T-helper 17 cell (primary cell): ENCODE data around the gene CCNC. TPM values are rescaled to one million over a fixed set of nuclear protein-coding genes. Genes with fewer than 3 reads are reported as not detected.
A peak's percentile ranks its signal among the peaks of the same experiment; 100 is the strongest.

ENCODE experiments used
- ATAC-seq: fragments of 150-1000 bp; cut with Tn5 transposase; 2 replicates; pipeline ENCODE4 v1.10.0; 2021; ENCODE audit warnings: mild to moderate bottlenecking, moderate library complexity
- DNase-seq, 3 donors: peaks; one replicate each; pipeline versions ENCODE4 v3.0.0 to v3.0.0-alpha.2; 2020 to 2021
- H3K9me3 ChIP-seq: one replicate; pipeline ENCODE4 v1.7.0; 2013; ENCODE audit warnings: low read length, mild to moderate bottlenecking; ENCODE audit not compliant: control insufficient read depth, poor library complexity, severe bottlenecking
- H3K27ac Mint-ChIP-seq: one replicate; pipeline ENCODE4 v1.8.0; 2022; ENCODE audit warnings: mild to moderate bottlenecking, moderate library complexity, mixed read lengths
- H3K27me3 Mint-ChIP-seq: one replicate; pipeline ENCODE4 v1.8.0; 2022; ENCODE audit warnings: mixed read lengths
- H3K36me3 Mint-ChIP-seq: one replicate; pipeline ENCODE4 v1.8.0; 2022; ENCODE audit warnings: low read depth, mixed read lengths
- H3K4me1 Mint-ChIP-seq: one replicate; pipeline ENCODE4 v1.8.0; 2022; ENCODE audit warnings: mild to moderate bottlenecking, mixed read lengths
- H3K4me3 Mint-ChIP-seq: one replicate; pipeline ENCODE4 v1.8.0; 2022; ENCODE audit warnings: mild to moderate bottlenecking, moderate library complexity, mixed read lengths
- total RNA-seq, 4 donors: library from RNA in 2 of 4; stranded (reverse) in 2 of 4; gene quantifications; one replicate each; pipeline ENCODE4 v1.2.3 and lab custom pipeline; 2022 to 2026

CCNC gene
- total RNA-seq, 2 donors from 2014 or later, result 38.0 to 43.5 TPM

GRCh38 chr6:99589907-99590493 lies 21.5 kb upstream of the CCNC start:
- peaks cover 3% of the 10 kb centered on the region for H3K36me3 Mint-ChIP-seq
- ATAC-seq (no peak), DNase-seq (no peak)
- H3K9me3 ChIP-seq, result no peaks in the 10 kb centered on the region
- H3K4me1 Mint-ChIP-seq, result peaks cover 21% of the 10 kb centered on the region
- H3K4me3 Mint-ChIP-seq, result peak overlapping the region; percentile 70
- no peak overlapping the region for H3K27ac Mint-ChIP-seq
- H3K27me3 Mint-ChIP-seq, result peaks cover 62% of the 10 kb centered on the region

GRCh38 chr6:99589290-99589672 lies 20.8 kb upstream of the CCNC start:
- ATAC-seq, result peak; percentile 29
- Mint-ChIP-seq H3K36me3 (peaks cover 3% of the 10 kb centered on the region), H3K4me1 (peaks cover 21% of the 10 kb centered on the region), H3K27ac (no peak overlapping the region), H3K27me3 (peaks cover 57% of the 10 kb centered on the region), H3K4me3 (peak overlapping the region; percentile 92)
- DNase-seq, result no peak
- H3K9me3 ChIP-seq, result no peaks in the 10 kb centered on the region

- H3K4me3 Mint-ChIP-seq, result peak overlapping the region; percentile 92
- H3K4me1 Mint-ChIP-seq, result peaks cover 21% of the 10 kb centered on the region
- peak; percentile 41 to 53 (median 41) for DNase-seq
- peaks cover 3% of the 10 kb centered on the region for H3K36me3 Mint-ChIP-seq
- peak overlapping the region; percentile 21 for H3K27ac Mint-ChIP-seq
- H3K9me3 ChIP-seq, result no peaks in the 10 kb centered on the region
- H3K27me3 Mint-ChIP-seq, result peaks cover 51% of the 10 kb centered on the region
- peak; percentile 89 for ATAC-seq
Measured at GRCh38 chr6:99588618-99589289, 20.3 kb upstream of the CCNC start.

DNA sequence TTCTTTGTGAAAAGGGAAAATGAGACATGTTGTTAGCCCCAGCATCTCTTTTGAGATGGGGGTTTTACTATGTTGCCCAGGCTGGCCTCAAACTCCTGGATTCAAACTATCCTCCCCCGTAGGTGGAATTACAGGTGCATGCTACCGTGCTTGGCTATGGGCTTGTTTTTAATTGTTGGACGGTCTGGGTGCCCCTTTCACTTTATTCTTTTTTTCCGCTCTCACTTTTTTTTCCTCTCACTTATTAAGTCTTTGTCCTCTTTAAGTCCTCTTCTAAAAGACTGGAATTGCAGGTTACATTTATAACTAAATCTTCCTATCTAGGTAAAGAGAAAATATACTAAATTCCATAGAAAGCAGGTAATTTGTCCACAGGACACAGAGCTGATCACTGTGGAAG lies 19.3 kb upstream of the CCNC start:
- H3K27ac Mint-ChIP-seq, result no peak overlapping the region
- H3K4me3 Mint-ChIP-seq, result peak overlapping the region; percentile 92
- H3K36me3 Mint-ChIP-seq, result peaks cover 3% of the 10 kb centered on the region
- H3K4me1 Mint-ChIP-seq, result peaks cover 21% of the 10 kb centered on the region
- peaks cover 44% of the 10 kb centered on the region for H3K27me3 Mint-ChIP-seq
- no peaks in the 10 kb centered on the region for H3K9me3 ChIP-seq
- ATAC-seq, result no peak
- DNase-seq, result no peak

GRCh38 chr6:99579781-99580180 lies 11.3 kb upstream of the CCNC start:
- Mint-ChIP-seq H3K27me3 (peaks cover 14% of the 10 kb centered on the region), H3K27ac (no peak overlapping the region), H3K36me3 (no peaks in the 10 kb centered on the region), H3K4me3 (no peak overlapping the region), H3K4me1 (no peaks in the 10 kb centered on the region)
- ATAC-seq (no peak), DNase-seq (no peak)
- H3K9me3 ChIP-seq, result no peaks in the 10 kb centered on the region

GRCh38 chr6:99575544-99576227 lies 7.2 kb upstream of the CCNC start:
- H3K4me3 Mint-ChIP-seq, result no peak overlapping the region
- ATAC-seq, result no peak

GRCh38 chr6:99573980-99574617 lies 5.6 kb upstream of the CCNC start:
- DNase-seq (no peak), ATAC-seq (no peak)
- Mint-ChIP-seq H3K4me1 (peaks cover 8% of the 10 kb centered on the region), H3K27me3 (peaks cover 6% of the 10 kb centered on the region), H3K36me3 (no peaks in the 10 kb centered on the region), H3K27ac (no peak overlapping the region), H3K4me3 (no peak overlapping the region)
- H3K9me3 ChIP-seq, result no peaks in the 10 kb centered on the region

More at GRCh38 chr6:99575544-99576227, 7.2 kb upstream of the CCNC start:
- H3K36me3 Mint-ChIP-seq, result no peaks in the 10 kb centered on the region
- peaks cover 9% of the 10 kb centered on the region for H3K27me3 Mint-ChIP-seq
- H3K4me1 Mint-ChIP-seq, result peaks cover 8% of the 10 kb centered on the region
- no peaks in the 10 kb centered on the region for H3K9me3 ChIP-seq
- no peak for DNase-seq
- no peak overlapping the region for H3K27ac Mint-ChIP-seq

DNA sequence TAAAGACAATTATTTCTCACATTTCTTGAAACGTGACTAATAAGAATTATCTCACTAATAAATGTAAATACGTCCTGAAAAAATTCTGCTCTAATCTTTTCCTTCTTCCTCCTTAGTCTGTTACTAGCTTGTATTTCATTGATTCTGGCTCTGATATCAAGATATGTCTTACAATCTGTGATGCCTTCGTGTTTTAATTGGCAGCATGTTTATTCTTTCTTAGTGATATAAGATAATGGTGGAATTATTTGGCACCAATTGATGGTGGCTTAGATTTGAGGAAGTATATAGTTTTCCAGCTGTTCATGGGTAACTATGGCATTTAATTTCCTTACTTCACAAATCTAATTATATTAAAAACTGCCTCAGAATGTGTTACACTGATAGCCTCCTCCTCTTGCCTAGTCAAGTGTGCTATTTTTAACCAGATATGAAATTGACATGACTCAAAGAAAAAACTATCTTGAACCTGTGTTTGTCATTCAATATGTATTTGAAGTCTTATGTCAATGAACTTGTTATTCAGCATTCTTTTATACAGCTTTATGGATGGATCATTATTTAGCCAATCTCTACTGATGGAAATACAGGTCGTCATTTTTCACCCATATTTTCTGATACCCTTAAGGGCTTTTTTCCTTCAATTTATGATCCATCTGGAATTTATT lies 5.3 kb downstream of the CCNC start:
- DNase-seq, result no peak
- Mint-ChIP-seq H3K4me3 (no peak overlapping the region), H3K36me3 (peaks cover 2% of the 10 kb centered on the region), H3K4me1 (peaks cover 26% of the 10 kb centered on the region), H3K27ac (no peak overlapping the region), H3K27me3 (no peaks in the 10 kb centered on the region)
- H3K9me3 ChIP-seq, result no peaks in the 10 kb centered on the region
- no peak for ATAC-seq

GRCh38 chr6:99560668-99561067 lies 7.8 kb downstream of the CCNC start:
- Mint-ChIP-seq H3K27me3 (no peaks in the 10 kb centered on the region), H3K4me3 (no peak overlapping the region), H3K36me3 (peaks cover 7% of the 10 kb centered on the region), H3K27ac (no peak overlapping the region), H3K4me1 (peaks cover 18% of the 10 kb centered on the region)
- H3K9me3 ChIP-seq, result peaks cover 2% of the 10 kb centered on the region
- DNase-seq (no peak), ATAC-seq (no peak)

GRCh38 chr6:99559057-99559456 lies 9.4 kb downstream of the CCNC start:
- H3K4me1 Mint-ChIP-seq, result peaks cover 13% of the 10 kb centered on the region
- H3K27ac Mint-ChIP-seq, result no peak overlapping the region
- no peaks in the 10 kb centered on the region for H3K27me3 Mint-ChIP-seq
- peaks cover 2% of the 10 kb centered on the region for H3K9me3 ChIP-seq
- peaks cover 7% of the 10 kb centered on the region for H3K36me3 Mint-ChIP-seq
- ATAC-seq (no peak), DNase-seq (no peak)
- no peak overlapping the region for H3K4me3 Mint-ChIP-seq

DNA sequence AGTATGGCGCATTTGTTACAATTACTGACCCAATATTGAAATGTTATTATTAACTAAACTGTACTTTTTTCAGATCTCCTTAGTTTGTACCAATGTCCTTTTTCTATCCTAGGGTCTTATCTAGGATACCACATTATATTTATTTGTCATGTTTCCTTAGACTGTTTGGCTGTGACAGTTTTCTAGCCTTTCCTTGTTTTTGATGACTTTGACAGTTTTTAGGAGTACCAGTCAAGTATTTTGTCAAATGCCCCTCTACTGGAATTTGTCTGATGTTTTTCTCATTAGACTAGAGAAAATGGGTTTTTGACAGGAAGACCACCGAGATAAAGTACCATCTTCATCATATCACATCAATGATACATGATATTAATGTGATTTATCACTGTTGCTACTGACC lies 14.6 kb downstream of the CCNC start:
- DNase-seq (no peak), ATAC-seq (no peak)
- H3K9me3 ChIP-seq, result peaks cover 2% of the 10 kb centered on the region
- peaks cover 5% of the 10 kb centered on the region for H3K36me3 Mint-ChIP-seq
- H3K27me3 Mint-ChIP-seq, result no peaks in the 10 kb centered on the region
- no peak overlapping the region for H3K4me3 Mint-ChIP-seq
- H3K27ac Mint-ChIP-seq, result peak overlapping the region; percentile 12
- peaks cover 5% of the 10 kb centered on the region for H3K4me1 Mint-ChIP-seq

- no peak for ATAC-seq
- H3K9me3 ChIP-seq, result no peaks in the 10 kb centered on the region
- Mint-ChIP-seq H3K27ac (no peak overlapping the region), H3K4me3 (no peak overlapping the region), H3K4me1 (peaks cover 13% of the 10 kb centered on the region), H3K36me3 (peaks cover 7% of the 10 kb centered on the region), H3K27me3 (no peaks in the 10 kb centered on the region)
- DNase-seq, result no peak
Measured at GRCh38 chr6:99550046-99550748, 18.3 kb downstream of the CCNC start.
